ENCODE data around the gene IGSF5. TPM values are rescaled to one million over a fixed set of nuclear protein-coding genes. Genes with fewer than 3 reads are reported as not detected.
A peak's percentile ranks its signal among the peaks of the same experiment; 100 is the strongest.

The IGSF5 gene
- total and polyA plus RNA-seq, 8 donors, result 0.08 TPM; not detected in 7

- Histone ChIP-seq H3K27me3 (no peaks in the 10 kb centered on the region), H3K36me3 (no peaks in the 10 kb centered on the region), H3K4me3 (no peak overlapping the region), H3K9me3 (no peaks in the 10 kb centered on the region), H3K4me1 (no peaks in the 10 kb centered on the region), H3K27ac (no peak overlapping the region)
- no peak for TF ChIP-seq POLR2AphosphoS5 (IDR thresholded peaks at IDR 0.05)
- TF ChIP-seq CTCF (IDR thresholded peaks at IDR 0.05), result no peak
- TF ChIP-seq EP300 (IDR thresholded peaks at IDR 0.05), result no peak
- TF ChIP-seq POLR2A (IDR thresholded peaks at IDR 0.05), result no peak
- WGBS, 5 donors, result 23 to 56% (median 33%) methylated on average over 3 of the region's 3 CpGs
- no peak for DNase-seq
- intact Hi-C loops (cut with DNase I; ENCODE audit: low total_unique reads), result no loop called here
Observed at GRCh38 chr21:39776589-39776988, 31.6 kb downstream of the IGSF5 start.

GRCh38 chr21:39781331-39781730, 36.3 kb downstream of the IGSF5 start:
- Histone ChIP-seq H3K9me3 (no peaks in the 10 kb centered on the region), H3K4me1 (no peaks in the 10 kb centered on the region), H3K36me3 (no peaks in the 10 kb centered on the region), H3K4me3 (no peak overlapping the region), H3K27ac (no peak overlapping the region), H3K27me3 (no peaks in the 10 kb centered on the region)
- 84 to 89% (median 87%) methylated on average over 3 of the region's 3 CpGs for WGBS, 5 donors
- intact Hi-C loops (cut with DNase I; ENCODE audit: low total_unique reads), result no loop called here
- DNase-seq, result no peak
- TF ChIP-seq CTCF (IDR thresholded peaks at IDR 0.05) (no peak), POLR2AphosphoS5 (IDR thresholded peaks at IDR 0.05) (no peak), EP300 (IDR thresholded peaks at IDR 0.05) (no peak), POLR2A (IDR thresholded peaks at IDR 0.05) (no peak)

GRCh38 chr21:39788383-39788782, 43.4 kb downstream of the IGSF5 start:
- Histone ChIP-seq H3K27me3 (no peaks in the 10 kb centered on the region), H3K9me3 (no peaks in the 10 kb centered on the region), H3K27ac (no peak overlapping the region), H3K4me3 (peak overlapping the region in 2 of 4 donors; percentile 18), H3K36me3 (no peaks in the 10 kb centered on the region), H3K4me1 (peaks cover 0 to 7% (median 4%) of the 10 kb centered on the region in 4 donors)
- intact Hi-C loops (cut with DNase I; ENCODE audit: low total_unique reads), result loop anchor here (5.0 kb wide), 1 partner anchor 334 kb away; no protein-coding TSS in a partner anchor
- WGBS, 5 donors, result 4 to 30% (median 10%) methylated on average over 8 to 9 of the region's 9 CpGs
- TF ChIP-seq EP300 (IDR thresholded peaks at IDR 0.05) (no peak), POLR2AphosphoS5 (IDR thresholded peaks at IDR 0.05) (peak in 2 of 3 donors; percentile 60 to 76), CTCF (IDR thresholded peaks at IDR 0.05) (peak in 5 of 7 experiments; percentile 69 to 93 (median 73)), POLR2A (IDR thresholded peaks at IDR 0.05) (no peak)
- peak; percentile 78 to 92 for DNase-seq

GRCh38 chr21:39796466-39796865, 51.5 kb downstream of the IGSF5 start:
- no peaks in the 10 kb centered on the region for H3K9me3 ChIP-seq
- intact Hi-C loops (cut with DNase I; ENCODE audit: low total_unique reads), result no loop called here
- no peaks in the 10 kb centered on the region for H3K4me1 ChIP-seq
- H3K36me3 ChIP-seq, result no peaks in the 10 kb centered on the region
- no peak overlapping the region for H3K27ac ChIP-seq
- no peak for DNase-seq
- H3K27me3 ChIP-seq, result no peaks in the 10 kb centered on the region
- TF ChIP-seq EP300 (IDR thresholded peaks at IDR 0.05) (no peak), POLR2A (IDR thresholded peaks at IDR 0.05) (no peak), CTCF (IDR thresholded peaks at IDR 0.05) (no peak), POLR2AphosphoS5 (IDR thresholded peaks at IDR 0.05) (no peak)
- 92 to 96% (median 94%) methylated on average over 8 of the region's 8 CpGs for WGBS, 5 donors
- no peak overlapping the region for H3K4me3 ChIP-seq

Measured in stomach (tissue), 9 donors.